AG04449 (cell line): ENCODE data around the gene PAK4.

ENCODE experiments used
- CTCF ChIA-PET: fragments of 350-600 bp; formaldehyde crosslinking; extraction: SDS; loops from one replicate; lab custom pipeline; 2021; ENCODE audit warnings: antibody characterized with exemption; lab: Yijun Ruan, JAX
- POLR2A ChIA-PET: fragments of 400-600, 350-600 bp; formaldehyde crosslinking; extraction: SDS; loops from one replicate; lab custom pipeline; 2020; ENCODE audit warnings: antibody characterized with exemption, inconsistent platforms; lab: Yijun Ruan, JAX
- DNase-seq: peaks from one replicate; pipeline ENCODE4 v3.0.0-alpha.2; 2010; ENCODE audit warnings: low read depth, low spot score
- H3K4me3 ChIP-seq: 2 replicates; pipeline ENCODE4 v1.5.1; 2011; ENCODE audit warnings: low read depth, mild to moderate bottlenecking, control low read depth, low read length
- CTCF ChIP-seq: IDR thresholded peaks from one replicate; pipeline ENCODE4 v1.5.1; 2011; ENCODE audit warnings: mild to moderate bottlenecking, moderate library complexity, low read length, control low read depth, inconsistent platforms; ENCODE audit not compliant: insufficient read depth; ENCODE audit errors: missing control alignments

The PAK4 gene

GRCh38 chr19:39106194-39106593, 19.4 kb upstream of the PAK4 start:
- TF ChIP-seq CTCF: no peak
- ChIA-PET CTCF (interaction anchor here (1.5 to 1.7 kb wide), 2 partner anchors 16 to 222 kb away, joined by 4 read pairs; no protein-coding TSS in a partner anchor), POLR2A (no interaction called here)
- no peak overlapping the region for H3K4me3 ChIP-seq
- DNase-seq: no peak

GRCh38 chr19:39109641-39110040, 15.9 kb upstream of the PAK4 start:
- CTCF ChIA-PET: interaction anchor here (0.7 to 9.4 kb wide), 16 partner anchors 9 to 431 kb away, joined by 3 to 94 read pairs (median 4); partner anchors contain the start of genes EID2, GMFG and PAK4
- TF ChIP-seq CTCF: no peak
- POLR2A ChIA-PET: no interaction called here
- no peak overlapping the region for H3K4me3 ChIP-seq
- DNase-seq: no peak

GRCh38 chr19:39110263-39110967, 15.2 kb upstream of the PAK4 start:
- POLR2A ChIA-PET: no interaction called here

GRCh38 chr19:39111593-39112199, 13.9 kb upstream of the PAK4 start:
- no peak for TF ChIP-seq CTCF
- H3K4me3 ChIP-seq: no peak overlapping the region
- no peak for DNase-seq
- ChIA-PET CTCF (interaction anchor here (1.3 to 9.4 kb wide), 11 partner anchors 9 to 421 kb away, joined by 3 to 94 read pairs (median 6); partner anchors contain the start of gene EID2B), POLR2A (no interaction called here)

More at GRCh38 chr19:39110263-39110967, 15.2 kb upstream of the PAK4 start:
- H3K4me3 ChIP-seq: no peak overlapping the region
- CTCF ChIA-PET: interaction anchor here (0.7 to 9.4 kb wide), 22 partner anchors 8 to 430 kb away, joined by 3 to 94 read pairs (median 5); partner anchors contain the start of genes EID2, EID2B, GMFG and PAK4
- peak; percentile 71 for TF ChIP-seq CTCF
- no peak for DNase-seq

- ChIA-PET CTCF (interaction anchor here (1.3 to 9.4 kb wide), 5 partner anchors 9 to 216 kb away, joined by 4 to 94 read pairs (median 6); no protein-coding TSS in a partner anchor), POLR2A (no interaction called here)
- no peak for DNase-seq
- no peak overlapping the region for H3K4me3 ChIP-seq
- no peak for TF ChIP-seq CTCF
Observed at GRCh38 chr19:39112338-39112890, 13.2 kb upstream of the PAK4 start.

- no peak for TF ChIP-seq CTCF
- CTCF ChIA-PET: interaction anchor here (5.1 to 9.4 kb wide), 2 partner anchors 8 to 216 kb away, joined by 57 to 94 read pairs; no protein-coding TSS in a partner anchor
- no peak for DNase-seq
- POLR2A ChIA-PET: no interaction called here
- no peak overlapping the region for H3K4me3 ChIP-seq
Observed at GRCh38 chr19:39113199-39113598, 12.4 kb upstream of the PAK4 start.
